H1 (cell line): ENCODE measurements around the gene MBOAT2. TPM values are rescaled to one million over a fixed set of nuclear protein-coding genes. Genes with fewer than 3 reads are reported as not detected.

Source experiments
- CTCF ChIA-PET: fragments of 300-600 bp; sonication (Branson Sonifier 250); formaldehyde crosslinking; loops from one replicate; lab custom pipeline; 2021; ENCODE audit not compliant: partially characterized antibody; lab: Charles Lee
- POLR2A ChIA-PET: fragments of 300-600 bp; sonication (Branson Sonifier 250); formaldehyde crosslinking; loops from one replicate; lab custom pipeline; 2021; ENCODE audit warnings: inconsistent platforms; ENCODE audit not compliant: partially characterized antibody; lab: Charles Lee
- DNase-seq, 2 experiments: peaks; one replicate each; pipeline versions ENCODE4 v3.0.0 to v3.0.0-alpha.2; 2010 to 2022; ENCODE audit warnings: low spot score in 2 of 2, low read depth in 1 of 2, mixed read lengths in 1 of 2
- FAIRE-seq: peaks from 2 replicates; lab custom pipeline; 2011; peaks lifted over from hg19 to GRCh38; lab: Jason Lieb, UNC
- H2AFZ ChIP-seq: 2 replicates; pipeline ENCODE4 v1.8.1; 2012; ENCODE audit warnings: low read length, inconsistent platforms
- H2AK5ac ChIP-seq: 2 replicates; pipeline ENCODE4 v1.6.1; 2013; ENCODE audit warnings: low read depth, low read length
- H2BK120ac ChIP-seq: replicated peaks from 2 replicates; pipeline ENCODE3; 2013; ENCODE audit warnings: low read depth, low read length, inconsistent platforms
- H2BK12ac ChIP-seq: 2 replicates; pipeline ENCODE4 v1.6.1; 2013; ENCODE audit warnings: low read depth, low read length
- H2BK15ac ChIP-seq: 2 replicates; pipeline ENCODE4 v1.6.1; 2013; ENCODE audit warnings: low read length
- H2BK20ac ChIP-seq: 2 replicates; pipeline ENCODE4 v1.6.1; 2013; ENCODE audit warnings: low read length
- H2BK5ac ChIP-seq: 2 replicates; pipeline ENCODE4 v1.6.1; 2013; ENCODE audit warnings: low read depth, low read length
- H3K14ac ChIP-seq: 2 replicates; pipeline ENCODE4 v1.6.1; 2013; ENCODE audit warnings: inconsistent platforms; ENCODE audit not compliant: insufficient read length
- H3K18ac ChIP-seq: 2 replicates; pipeline ENCODE4 v1.6.1; 2013; ENCODE audit warnings: low read length; ENCODE audit errors: extremely low read depth
- H3K23ac ChIP-seq: 2 replicates; pipeline ENCODE4 v1.6.1; 2013; ENCODE audit warnings: inconsistent platforms; ENCODE audit not compliant: insufficient read length
- H3K23me2 ChIP-seq: 2 replicates; pipeline ENCODE4 v1.6.1; 2013; ENCODE audit warnings: low read depth, low read length
- H3K27ac ChIP-seq: 2 replicates; pipeline ENCODE4 v1.6.1; 2011; ENCODE audit warnings: low read depth, low read length, inconsistent platforms
- H3K27me3 ChIP-seq, 4 experiments: replicated peaks in 1 of 4; 1 replicate in 1 of 4; 2 replicates in 3 of 4; pipeline versions ENCODE4 v1.6.1 to v1.8.1; 2011 to 2013; ENCODE audit warnings: low read length in 3 of 4, mild to moderate bottlenecking in 3 of 4, inconsistent platforms in 2 of 4, mixed read lengths in 2 of 4, moderate library complexity in 1 of 4; ENCODE audit not compliant: control insufficient read depth in 3 of 4, insufficient read depth in 3 of 4; ENCODE audit errors: extremely low read depth in 1 of 4
- H3K36me3 ChIP-seq, 4 experiments: 2 replicates each; pipeline versions ENCODE4 v1.6.1 to v1.8.1; 2011 to 2013; ENCODE audit warnings: mild to moderate bottlenecking in 4 of 4, low read length in 3 of 4, moderate library complexity in 2 of 4, control low read depth in 1 of 4, inconsistent platforms in 1 of 4; ENCODE audit not compliant: insufficient read depth in 4 of 4, control insufficient read depth in 2 of 4
- H3K4ac ChIP-seq: replicated peaks from 2 replicates; pipeline ENCODE3; 2013; ENCODE audit warnings: low read length, low read depth, mixed read lengths, inconsistent platforms; ENCODE audit not compliant: insufficient read length
- H3K4me1 ChIP-seq, 4 experiments: replicated peaks in 1 of 4; 1 replicate in 1 of 4; 2 replicates in 3 of 4; pipeline versions ENCODE4 v1.6.1 to v1.8.1; 2011 to 2013; ENCODE audit warnings: low read length in 3 of 4, inconsistent platforms in 2 of 4, mixed read lengths in 1 of 4; ENCODE audit not compliant: insufficient read depth in 4 of 4, control insufficient read depth in 3 of 4
- H3K4me2 ChIP-seq, 2 experiments: 2 replicates each; pipeline versions ENCODE4 v1.6.1 to v1.8.1; 2011 to 2013; ENCODE audit warnings: low read depth in 2 of 2, low read length in 2 of 2, control low read depth in 1 of 2, inconsistent platforms in 1 of 2, mild to moderate bottlenecking in 1 of 2; ENCODE audit not compliant: insufficient read depth in 1 of 2
- H3K4me3 ChIP-seq, 4 experiments: fragments of 200-600, 300-600 bp in 1 of 4; sonication (generic), shearing (Covaris generic), sonication (Bioruptor Twin) in 1 of 4; 2 replicates each; pipeline versions ENCODE4 v1.5.1 to v1.8.1; 2011 to 2016; ENCODE audit warnings: low read length in 4 of 4, low read depth in 3 of 4, control low read depth in 2 of 4, inconsistent platforms in 2 of 4, mild to moderate bottlenecking in 2 of 4, mixed read lengths in 1 of 4, moderate library complexity in 1 of 4; ENCODE audit not compliant: insufficient read depth in 2 of 4; ENCODE audit errors: extremely low read depth in 1 of 4
- H3K56ac ChIP-seq: replicated peaks from 2 replicates; pipeline ENCODE3; 2013; ENCODE audit warnings: low read depth, mild to moderate bottlenecking, mixed read lengths, low read length, inconsistent platforms; ENCODE audit not compliant: insufficient read length
- H3K79me1 ChIP-seq: 2 replicates; pipeline ENCODE4 v1.6.1; 2013; ENCODE audit warnings: low read depth, low read length, control low read depth
- H3K79me2 ChIP-seq, 2 experiments: 2 replicates each; pipeline versions ENCODE4 v1.6.1 to v1.8.1; 2012 to 2013; ENCODE audit warnings: low read length in 2 of 2, mild to moderate bottlenecking in 2 of 2, inconsistent platforms in 1 of 2; ENCODE audit not compliant: insufficient read depth in 2 of 2, control insufficient read depth in 1 of 2
- H3K9ac ChIP-seq, 4 experiments: replicated peaks in 1 of 4; 1 replicate in 1 of 4; 2 replicates in 3 of 4; pipeline versions ENCODE4 v1.6.1 to v1.8.1; 2011 to 2013; ENCODE audit warnings: low read depth in 3 of 4, low read length in 3 of 4, control low read depth in 2 of 4, mild to moderate bottlenecking in 2 of 4, moderate library complexity in 2 of 4, inconsistent platforms in 1 of 4; ENCODE audit errors: extremely low read depth in 1 of 4
- H3K9me3 ChIP-seq, 2 experiments: 2 replicates each; pipeline versions ENCODE4 v1.6.1 to v1.8.1; 2012 to 2013; ENCODE audit warnings: mild to moderate bottlenecking in 2 of 2, moderate library complexity in 2 of 2, control low read depth in 1 of 2, inconsistent platforms in 1 of 2, low read depth in 1 of 2, low read length in 1 of 2, mixed read lengths in 1 of 2; ENCODE audit not compliant: insufficient read depth in 2 of 2
- H4K20me1 ChIP-seq, 2 experiments: replicated peaks in 1 of 2; 2 replicates each; pipeline versions ENCODE3 to v1.8.1; 2011 to 2013; ENCODE audit warnings: inconsistent platforms in 2 of 2, low read length in 2 of 2, mild to moderate bottlenecking in 1 of 2; ENCODE audit not compliant: insufficient read depth in 2 of 2, control insufficient read depth in 1 of 2
- H4K5ac ChIP-seq: 2 replicates; pipeline ENCODE4 v1.6.1; 2013; ENCODE audit warnings: low read length, low read depth, mixed read lengths, inconsistent platforms; ENCODE audit not compliant: insufficient read length
- H4K8ac ChIP-seq: 2 replicates; pipeline ENCODE4 v1.8.0; 2013; ENCODE audit warnings: mild to moderate bottlenecking, moderate library complexity, low read length, inconsistent platforms; ENCODE audit not compliant: insufficient read depth; ENCODE audit errors: extremely low read depth
- H4K91ac ChIP-seq: replicated peaks from 2 replicates; pipeline ENCODE3; 2013; ENCODE audit warnings: low read length, mixed read lengths, inconsistent platforms; ENCODE audit not compliant: insufficient read length
- EGR1 ChIP-seq: IDR thresholded peaks from 2 replicates; pipeline ENCODE4 v1.6.1; 2011; ENCODE audit warnings: low read depth, low read length, borderline replicate concordance
- GTF2F1 ChIP-seq: IDR thresholded peaks from 2 replicates; pipeline ENCODE4 v1.6.1; 2012; ENCODE audit warnings: low read depth, low read length, improper control_type of control experiment, borderline replicate concordance
- KDM1A ChIP-seq: fragments of 200-600, 300-600 bp; sonication (generic); IDR thresholded peaks from 2 replicates; pipeline ENCODE4 v1.7.1; 2016; ENCODE audit warnings: mild to moderate bottlenecking, low read length, borderline replicate concordance
- TEAD4 ChIP-seq: IDR thresholded peaks from 2 replicates; pipeline ENCODE4 v1.6.1; 2012; ENCODE audit warnings: low read depth, low read length, inconsistent platforms, mixed read lengths
- WGBS, 2 experiments: shearing (Covaris generic) in 1 of 2; methylation state at CpG; one replicate each; pipeline versions ENCODE4 v1.1.6 to v1.1.7; 2013 to 2015; ENCODE audit warnings: low lambda C conversion rate in 2 of 2, mixed read lengths in 2 of 2, inconsistent platforms in 1 of 2, low coverage in 1 of 2, missing lambda C conversion rate in 1 of 2; ENCODE audit not compliant: insufficient replicate concordance in 2 of 2, insufficient coverage in 1 of 2, insufficient read length in 1 of 2; ENCODE audit errors: extremely low coverage in 1 of 2, missing lambda C conversion rate in 1 of 2; 5-methylcytosine and 5-hydroxymethylcytosine counted together
- polyA plus RNA-seq, 7 experiments: library from polyadenylated mRNA; depleted of rRNA in 3 of 7; stranded (reverse) in 5 of 7; unstranded in 2 of 7; fragments of >200 nt in 5 of 7; fragments of 200-250 nt in 2 of 7; gene quantifications; 1 replicate in 5 of 7; 2 replicates in 1 of 7; 4 replicates in 1 of 7; pipeline versions ENCODE4 v1.2.1 to v1.2.3, GENCODE V29; 2011 to 2013; ENCODE audit warnings: missing spikeins in 2 of 7, mixed read lengths in 2 of 7
- total RNA-seq: library from RNA; stranded (reverse); fragmentation: NEBNext Ultra II Directional; extraction: Animal tissue kit (Norgen Biotek cat#: 25700); gene quantifications from 2 replicates; pipeline ENCODE4 v1.2.1, GENCODE V29; 2021

Gene MBOAT2
- total and polyA plus RNA-seq, 2 of the 8 experiments (the other 6 are each of a cell fraction or from before 2014, with no cell fraction given): 11.2 to 23.4 TPM

- Histone ChIP-seq H3K9ac (no peak overlapping the region), H3K23ac (no peak overlapping the region), H3K56ac (no peak overlapping the region), H4K5ac (no peak overlapping the region), H3K4me1 (no peaks in the 10 kb centered on the region), H2BK20ac (no peak overlapping the region), H3K36me3 (no peaks in the 10 kb centered on the region), H4K91ac (no peak overlapping the region), H2AFZ (no peak overlapping the region; the same call in 1 of the 2 replicates), H3K27me3 (no peaks in the 10 kb centered on the region), H3K79me2 (no peaks in the 10 kb centered on the region), H4K20me1 (no peaks in the 10 kb centered on the region), H3K9me3 (no peaks in the 10 kb centered on the region), H3K4me3 (no peak overlapping the region), H3K23me2 (no peaks in the 10 kb centered on the region), H2BK15ac (no peak overlapping the region), H3K4me2 (no peak overlapping the region), H2BK120ac (no peak overlapping the region), H4K8ac (no peak overlapping the region), H2BK12ac (no peak overlapping the region), H2AK5ac (no peak overlapping the region), H3K27ac (no peak overlapping the region), H3K18ac (no peak overlapping the region), H3K79me1 (no peaks in the 10 kb centered on the region), H2BK5ac (no peak overlapping the region), H3K4ac (no peak overlapping the region), H3K14ac (no peak overlapping the region)
- DNase-seq (no peak), FAIRE-seq (no peak)
- ChIA-PET CTCF (interaction anchor here (0.5 to 1.7 kb wide), 4 partner anchors 8 to 1277 kb away, joined by 3 to 5 read pairs (median 4); no protein-coding TSS in a partner anchor), POLR2A (no interaction called here)
- WGBS, 2 experiments: 94% methylated on average over 10 of the region's 10 CpGs; no CpG with 5 or more reads in 1 of the 2 experiments
- TF ChIP-seq GTF2F1 (no peak), EGR1 (no peak), TEAD4 (no peak), KDM1A (no peak)
Observed at GRCh38 chr2:9050122-9050809, 46.8 kb upstream of the MBOAT2 start.
